Activated T-helper 1 cell treated with anti-CD3 and anti-CD28 coated beads, Interleukin-2, amount 50 U/mL, for 16 hours (primary cell): ENCODE results near the gene OVOL3.
"Not testable (repeated sequence)": the region's sequence is repeated elsewhere in the genome, so short reads cannot be mapped to it uniquely, and the experiment has no call there.

Source experiments
- DNase-seq, 2 donors: peaks; one replicate each; pipeline ENCODE4 v3.0.0-alpha.2; 2020; ENCODE audit warnings: low read depth in 1 of 2, low spot score in 1 of 2

Gene OVOL3

DNA sequence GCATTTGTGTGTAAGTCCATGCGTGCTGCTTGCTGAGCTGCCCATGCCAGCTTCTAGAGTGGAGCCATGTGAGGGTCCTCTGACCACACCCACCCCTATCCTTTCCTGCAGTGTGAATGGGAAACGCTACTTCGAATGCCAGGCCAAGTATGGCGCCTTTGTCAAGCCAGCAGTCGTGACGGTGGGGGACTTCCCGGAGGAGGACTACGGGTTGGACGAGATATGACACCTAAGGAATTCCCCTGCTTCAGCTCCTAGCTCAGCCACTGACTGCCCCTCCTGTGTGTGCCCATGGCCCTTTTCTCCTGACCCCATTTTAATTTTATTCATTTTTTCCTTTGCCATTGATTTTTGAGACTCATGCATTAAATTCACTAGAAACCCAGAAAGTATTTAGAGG, 14.6 kb downstream of the OVOL3 start:
- no peak for DNase-seq

DNA sequence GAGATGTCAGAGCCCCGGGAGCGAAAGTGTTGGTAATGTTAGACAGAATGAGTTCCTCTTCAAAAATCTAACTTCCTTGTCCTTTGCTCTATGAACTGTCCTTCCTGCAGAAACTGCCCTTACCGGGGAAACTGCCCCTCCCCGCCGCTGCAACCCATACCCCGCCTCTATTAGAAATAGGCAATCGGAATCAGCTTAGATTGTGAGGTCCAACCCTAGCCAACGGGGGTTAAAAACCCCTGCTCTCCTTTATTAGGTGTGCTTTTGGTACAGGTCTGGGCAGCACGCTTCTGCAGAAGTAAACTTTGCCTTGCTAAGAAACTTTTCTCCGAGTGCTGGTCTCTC, 17.4 kb downstream of the OVOL3 start:
- no peak for DNase-seq

DNA sequence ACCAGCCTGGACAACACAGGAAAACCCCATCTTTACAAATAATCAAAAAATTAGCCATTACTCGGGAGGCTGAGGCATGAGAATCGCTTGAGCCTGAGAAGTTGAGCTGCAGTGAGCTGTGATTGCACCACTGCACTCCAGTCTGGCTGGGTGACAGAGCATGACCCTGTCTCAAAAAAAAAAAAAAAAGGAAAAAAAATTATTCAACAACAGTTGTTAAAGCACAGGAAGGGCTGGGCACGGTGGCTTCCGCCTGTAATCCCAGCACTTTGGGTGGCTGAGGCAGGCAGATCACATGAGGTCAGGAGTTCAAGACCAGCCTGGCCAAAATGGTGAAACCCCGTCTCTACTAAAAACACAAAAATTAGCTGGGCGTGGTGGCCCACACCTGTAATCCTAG, 20.3 kb downstream of the OVOL3 start:
- DNase-seq, result not testable (repeated sequence)

DNA sequence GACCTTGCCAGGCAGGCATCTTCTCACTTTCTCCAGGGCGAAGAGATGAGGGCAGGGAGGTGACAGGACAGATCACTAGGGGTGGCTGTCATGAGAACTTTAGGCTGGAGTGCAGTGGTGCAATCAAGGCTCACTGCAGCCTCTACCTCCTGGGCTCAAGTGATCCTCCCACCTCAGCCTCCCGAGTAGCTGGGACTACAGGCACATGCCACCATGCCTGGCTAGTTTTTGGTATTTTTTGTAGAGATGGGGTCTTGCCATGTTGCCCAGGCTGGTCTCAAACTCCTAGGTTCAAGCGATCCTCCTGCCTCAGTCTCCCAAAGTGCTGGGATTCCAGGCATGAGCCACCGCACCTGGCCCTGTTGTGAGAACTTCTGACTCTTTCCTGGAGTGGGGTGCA, 23.9 kb downstream of the OVOL3 start:
- DNase-seq, result not testable (repeated sequence)

DNA sequence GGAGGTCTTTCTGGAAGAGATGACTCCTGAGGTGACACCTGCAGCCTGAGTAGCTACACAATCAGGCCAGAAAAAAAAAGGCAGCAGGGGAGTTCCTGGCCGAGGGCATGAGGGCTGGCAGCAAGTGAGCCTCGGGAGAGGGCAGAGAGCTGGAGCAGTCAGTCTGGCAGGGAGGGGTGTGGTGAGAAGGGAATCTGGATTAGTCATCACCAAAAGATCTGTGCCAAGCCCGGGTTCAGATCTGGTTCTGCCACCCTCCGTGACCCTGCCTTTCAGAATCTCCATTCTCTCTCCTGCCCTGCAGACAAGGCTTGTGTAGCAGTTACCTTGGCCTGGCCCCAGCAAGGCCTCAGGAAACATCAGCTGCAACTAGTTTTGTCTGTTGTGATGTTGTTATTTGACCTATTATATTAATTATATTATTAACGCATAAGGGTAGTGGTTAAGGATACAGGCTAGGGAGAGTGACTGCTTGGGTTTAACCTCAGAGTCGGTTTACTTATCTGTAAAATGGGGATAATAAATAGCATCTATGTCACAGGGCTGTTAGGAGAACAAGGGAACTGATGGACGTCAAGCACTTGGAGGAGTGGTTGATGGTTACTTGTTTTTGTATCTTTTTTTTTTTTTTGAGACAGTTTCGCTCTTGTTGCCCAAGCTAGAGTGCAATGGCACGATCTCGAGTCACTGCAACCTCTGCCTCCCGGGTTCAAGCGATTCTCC, 26.2 kb downstream of the OVOL3 start:
- DNase-seq, result no peak

DNA sequence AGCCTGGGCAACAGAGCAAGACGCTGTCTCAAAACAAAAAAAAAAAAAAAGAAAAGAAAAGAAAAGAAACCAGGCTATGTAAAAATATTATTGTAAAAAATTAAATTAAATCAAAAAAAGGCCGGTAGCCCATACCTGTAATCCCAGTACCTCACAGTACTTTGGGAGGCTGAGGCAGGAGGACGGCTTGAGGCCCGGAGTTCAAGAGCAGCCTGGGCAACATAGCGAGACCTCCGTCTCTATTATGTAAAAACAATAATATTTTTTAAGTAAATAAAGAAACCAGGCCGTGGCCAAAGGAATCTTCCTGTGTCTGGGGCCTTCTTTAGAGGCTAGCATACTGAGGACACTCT, 28.2 kb downstream of the OVOL3 start:
- DNase-seq, result no peak

DNA sequence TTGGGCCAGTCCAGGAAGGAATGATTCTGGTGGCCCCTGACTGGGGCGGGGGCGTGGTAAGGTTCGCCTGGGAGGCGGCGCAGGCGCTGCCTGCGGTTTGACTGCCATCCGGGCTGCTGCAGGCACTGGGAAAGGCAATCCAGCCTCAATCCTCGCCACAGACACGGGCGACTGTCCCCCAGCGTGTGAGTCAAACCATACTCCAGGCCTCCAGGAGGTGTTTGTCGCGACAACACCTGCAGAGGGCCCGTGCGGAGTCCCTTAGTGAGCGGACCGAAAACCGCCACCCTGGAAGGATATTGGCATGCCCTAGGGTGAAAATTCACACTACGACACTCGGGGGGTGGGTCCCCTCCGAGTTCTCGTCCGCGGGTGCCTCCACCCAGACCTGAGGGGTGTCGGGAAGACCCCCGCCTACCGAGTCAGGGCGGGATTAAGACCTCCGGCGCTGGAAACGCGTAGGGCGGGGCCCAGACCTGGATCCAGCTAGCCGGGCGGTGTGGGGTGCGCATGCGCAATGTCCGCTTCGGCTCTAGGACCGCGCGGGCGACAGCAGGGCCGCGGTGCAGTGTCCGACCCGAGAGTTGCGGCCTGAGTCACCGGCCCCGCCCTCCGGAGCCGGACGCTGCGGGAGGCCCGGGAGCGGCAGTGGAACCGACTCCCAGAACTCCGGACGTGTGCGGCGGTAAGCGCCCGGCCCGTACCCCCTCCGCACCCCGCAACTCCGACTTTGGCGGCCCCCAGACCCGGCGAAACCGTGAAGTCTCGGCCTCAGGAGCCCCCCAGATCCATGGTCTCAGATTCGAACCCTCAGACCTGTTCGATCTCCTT, 28.7 kb downstream of the OVOL3 start, which contains the start of gene CAPNS1:
Gene CAPNS1, plus strand, starts transcription at position 594 of the 831 bp plus-strand sequence. CDS start 946 bp downstream, outside the sequence.
- DNase-seq, result peak; percentile 78 to 85

DNA sequence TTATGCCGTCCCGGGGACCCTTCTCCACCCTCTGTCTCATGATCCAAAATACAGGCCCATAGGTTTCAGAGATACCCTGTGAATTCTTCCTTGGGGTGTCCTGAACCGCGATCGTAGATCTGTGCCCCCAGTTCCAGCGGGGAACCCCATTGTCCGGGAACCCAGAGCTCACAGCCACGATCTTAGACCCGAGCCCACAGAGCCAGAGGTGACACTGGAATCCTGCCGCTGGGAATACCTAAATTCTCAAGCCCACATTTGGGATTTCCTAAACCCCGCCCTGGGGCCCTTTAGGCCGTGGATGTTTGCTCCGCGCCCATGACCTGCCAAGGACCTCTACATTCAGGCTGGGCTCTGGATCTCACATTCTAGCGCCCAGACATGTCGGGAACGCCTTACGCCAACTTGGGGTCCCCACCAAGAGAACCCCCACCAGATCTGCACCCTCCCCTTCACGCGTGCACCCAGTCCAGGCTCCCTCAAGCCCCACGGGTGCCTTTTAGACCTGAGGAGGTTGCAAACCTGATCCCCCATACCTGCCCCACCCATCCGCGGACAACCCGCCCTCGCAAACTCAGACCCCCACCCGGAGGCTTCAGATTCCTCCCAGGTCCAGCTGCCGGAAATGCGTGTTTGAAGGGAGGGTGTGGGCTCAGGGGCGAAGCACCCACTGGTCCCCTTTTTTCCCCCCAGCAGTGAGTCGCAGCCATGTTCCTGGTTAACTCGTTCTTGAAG, 29.5 kb downstream of the OVOL3 start:
- DNase-seq, result no peak

DNA sequence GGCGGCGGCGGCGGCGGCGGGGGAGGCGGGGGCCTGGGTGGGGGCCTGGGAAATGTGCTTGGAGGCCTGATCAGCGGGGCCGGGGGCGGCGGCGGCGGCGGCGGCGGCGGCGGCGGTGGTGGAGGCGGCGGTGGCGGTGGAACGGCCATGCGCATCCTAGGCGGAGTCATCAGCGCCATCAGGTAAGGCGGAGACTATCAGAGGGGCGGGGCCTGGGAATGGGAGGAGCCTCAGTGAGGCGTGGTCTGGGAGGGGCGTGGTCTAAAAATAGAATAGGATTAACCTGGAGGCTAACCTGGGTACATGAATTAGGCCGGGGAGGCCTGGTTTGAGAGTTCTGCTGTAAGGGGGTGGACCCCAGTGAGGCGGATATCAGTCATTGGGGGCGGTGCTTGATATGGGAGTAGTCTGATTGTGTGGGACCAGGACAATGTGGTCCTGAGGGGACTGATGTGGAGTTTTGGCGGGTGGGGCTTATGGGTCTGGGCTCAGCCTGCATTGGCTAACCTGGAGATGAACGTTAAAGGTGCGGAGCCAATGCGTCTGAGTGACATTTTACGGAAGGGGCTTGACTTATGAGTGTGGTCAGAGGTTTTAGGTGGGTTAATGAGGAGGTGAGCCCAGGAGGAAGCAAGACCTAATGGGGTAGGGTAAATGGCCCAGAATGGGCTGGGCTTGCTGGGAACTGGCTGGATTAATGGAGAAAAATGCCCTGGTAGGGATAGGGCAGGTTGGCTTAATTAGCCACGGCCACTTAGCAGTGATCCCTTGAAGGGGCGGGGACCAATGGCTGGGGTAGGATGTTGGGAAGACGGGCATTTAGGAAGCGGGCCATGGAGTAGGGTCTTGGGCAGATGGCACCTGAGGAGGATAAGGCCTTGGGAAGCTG, 30.3 kb downstream of the OVOL3 start:
- peak; percentile 82 to 83 for DNase-seq

DNA sequence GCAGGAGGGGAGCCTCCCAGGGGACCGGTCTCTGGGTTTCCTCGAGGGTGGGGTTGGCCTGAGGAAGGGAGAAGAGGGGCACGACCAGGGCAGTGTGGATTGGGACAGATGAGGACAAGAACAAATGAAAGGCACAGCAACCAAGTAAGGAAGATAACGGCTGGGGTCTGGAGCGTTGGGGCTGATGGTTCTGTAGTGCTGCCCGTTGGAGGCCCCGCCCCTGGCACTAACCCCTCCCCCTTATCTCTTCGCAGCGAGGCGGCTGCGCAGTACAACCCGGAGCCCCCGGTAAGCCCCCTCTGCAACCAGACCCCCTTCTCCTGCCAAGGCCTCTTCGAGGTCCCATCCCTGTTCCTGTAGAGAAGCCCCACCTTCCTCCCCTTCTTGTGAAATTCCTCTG, 31.1 kb downstream of the OVOL3 start:
- no peak for DNase-seq

DNA sequence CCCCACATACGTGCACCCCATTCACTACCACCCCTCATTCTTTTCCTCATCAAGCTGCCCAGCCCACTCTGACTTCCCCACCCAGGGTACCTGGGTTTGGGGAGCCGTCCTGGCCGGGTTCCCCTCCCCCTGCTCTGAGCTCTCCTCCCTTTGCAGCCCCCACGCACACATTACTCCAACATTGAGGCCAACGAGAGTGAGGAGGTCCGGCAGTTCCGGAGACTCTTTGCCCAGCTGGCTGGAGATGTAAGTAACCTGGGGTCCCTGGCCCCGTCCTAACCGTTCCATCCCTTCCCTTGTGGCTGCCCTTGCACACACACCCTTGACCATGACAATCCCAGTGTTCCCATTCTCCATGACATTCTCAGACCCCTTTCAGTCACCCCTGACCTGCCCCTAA, 31.6 kb downstream of the OVOL3 start:
- DNase-seq, result no peak

DNA sequence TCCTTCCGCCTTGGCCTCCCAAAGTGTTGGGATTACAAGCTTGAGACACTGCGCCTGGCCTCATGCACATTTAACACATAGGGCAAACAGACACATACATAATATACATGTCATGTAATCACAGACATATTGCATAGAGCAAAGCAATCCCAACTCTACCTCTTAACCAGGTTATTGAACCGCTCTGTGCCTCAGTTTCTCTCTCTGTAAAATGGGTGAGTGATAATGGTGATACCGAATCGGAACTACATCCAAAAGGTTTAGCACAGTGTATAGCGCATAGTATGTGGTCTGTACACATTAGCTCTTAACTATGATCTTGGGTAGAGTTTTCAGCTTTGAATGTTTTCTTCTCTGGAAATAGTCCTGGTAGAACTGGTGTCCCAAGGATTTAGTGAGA, 33.7 kb downstream of the OVOL3 start:
- no peak for DNase-seq

DNA sequence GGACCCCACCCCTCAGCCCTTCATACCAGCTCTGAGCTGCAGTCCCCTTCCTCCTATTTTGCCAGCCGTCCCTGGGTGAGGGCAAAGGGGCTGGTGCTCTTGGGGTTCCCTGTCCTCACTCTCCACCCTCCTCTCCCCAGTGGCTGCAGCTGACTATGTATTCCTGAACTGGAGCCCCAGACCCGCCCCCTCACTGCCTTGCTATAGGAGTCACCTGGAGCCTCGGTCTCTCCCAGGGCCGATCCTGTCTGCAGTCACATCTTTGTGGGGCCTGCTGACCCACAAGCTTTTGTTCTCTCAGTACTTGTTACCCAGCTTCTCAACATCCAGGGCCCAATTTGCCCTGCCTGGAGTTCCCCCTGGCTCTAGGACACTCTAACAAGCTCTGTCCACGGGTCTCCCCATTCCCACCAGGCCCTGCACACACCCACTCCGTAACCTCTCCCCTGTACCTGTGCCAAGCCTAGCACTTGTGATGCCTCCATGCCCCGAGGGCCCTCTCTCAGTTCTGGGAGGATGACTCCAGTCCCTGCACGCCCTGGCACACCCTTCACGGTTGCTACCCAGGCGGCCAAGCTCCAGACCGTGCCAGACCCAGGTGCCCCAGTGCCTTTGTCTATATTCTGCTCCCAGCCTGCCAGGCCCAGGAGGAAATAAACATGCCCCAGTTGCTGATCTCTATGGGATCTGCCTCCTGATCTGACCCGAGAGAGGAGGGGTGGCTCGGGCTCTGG, 38.9 kb downstream of the OVOL3 start:
- DNase-seq, result no peak

DNA sequence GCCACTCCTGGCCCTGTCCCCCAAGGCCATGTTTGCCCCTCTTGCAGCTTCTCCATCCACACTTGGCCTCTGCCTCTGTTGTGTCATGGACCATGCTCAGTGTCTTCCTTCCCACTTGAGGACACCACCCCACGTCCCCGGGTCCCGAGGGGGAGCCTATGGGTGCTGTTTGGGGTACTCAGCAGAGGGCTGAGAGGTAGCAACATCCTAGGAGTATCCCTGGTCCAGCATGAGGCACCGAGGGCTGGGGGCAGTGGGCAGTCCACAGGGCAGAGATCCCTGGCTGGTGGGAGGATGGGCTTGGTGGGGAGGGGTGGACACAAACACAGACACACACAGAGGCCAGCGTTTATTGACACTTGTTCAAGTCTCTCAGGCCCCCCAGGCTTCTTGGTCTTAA, 39.6 kb downstream of the OVOL3 start:
- no peak for DNase-seq

DNA sequence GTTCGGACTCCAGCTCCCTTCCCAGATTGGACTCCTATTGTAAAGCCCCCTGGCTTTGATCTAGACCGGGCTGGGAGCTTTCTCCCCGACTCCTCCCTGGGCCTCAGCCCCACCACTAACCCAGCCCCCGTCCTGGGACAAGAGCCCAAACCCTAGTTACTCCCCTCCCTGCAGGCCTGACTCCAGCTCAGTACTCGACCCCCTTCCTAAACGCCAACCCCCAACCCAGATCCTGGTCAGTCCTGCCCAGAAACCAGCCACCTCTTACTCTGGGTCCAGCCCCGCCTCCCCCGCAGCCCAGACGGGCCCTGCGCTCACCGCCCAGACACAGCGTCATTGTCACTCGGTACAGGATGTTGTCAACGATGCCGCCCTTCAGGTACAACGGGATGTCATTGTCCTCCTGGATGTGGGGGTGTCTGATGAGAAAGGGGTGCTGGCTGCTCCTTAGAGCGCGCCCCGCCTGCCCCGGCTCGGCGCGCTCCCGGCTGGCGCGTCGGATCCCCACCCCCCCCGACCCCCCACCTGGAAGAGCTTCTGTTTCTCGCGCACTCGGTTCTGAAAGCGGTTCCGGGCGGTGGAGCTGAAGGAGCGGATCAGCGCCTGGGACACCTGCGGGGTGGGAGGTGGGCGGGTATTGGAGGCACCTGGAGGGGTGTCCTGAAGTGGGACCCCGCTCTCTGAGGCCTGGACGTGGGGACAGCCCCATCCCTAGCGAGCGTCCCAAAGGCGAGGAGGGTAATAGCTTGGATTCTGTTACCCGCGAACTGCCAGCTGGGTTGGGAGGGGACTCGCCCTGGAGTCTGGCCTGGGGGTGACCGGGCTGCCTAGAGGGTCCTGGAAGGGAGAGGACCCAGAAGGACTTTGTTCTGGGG, 40.4 kb downstream of the OVOL3 start:
- DNase-seq, result no peak

DNA sequence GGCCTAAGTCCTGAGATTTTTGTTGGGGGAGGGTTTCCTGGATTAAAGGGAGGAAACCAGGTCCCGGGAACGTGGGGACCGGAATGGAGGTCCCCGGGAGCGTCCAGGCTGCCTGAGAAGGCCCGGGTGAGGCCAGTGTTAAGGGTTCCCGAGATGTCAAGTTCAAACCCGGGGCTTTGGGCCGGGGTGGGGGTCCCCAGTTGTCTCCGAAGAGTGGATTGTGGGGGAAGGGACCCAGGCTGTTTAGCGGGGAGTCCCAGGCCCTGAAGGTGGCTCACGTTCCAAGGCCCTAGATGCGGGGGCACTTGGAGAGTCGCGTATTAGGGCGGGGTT, 41.0 kb downstream of the OVOL3 start:
- DNase-seq, result no peak

DNA sequence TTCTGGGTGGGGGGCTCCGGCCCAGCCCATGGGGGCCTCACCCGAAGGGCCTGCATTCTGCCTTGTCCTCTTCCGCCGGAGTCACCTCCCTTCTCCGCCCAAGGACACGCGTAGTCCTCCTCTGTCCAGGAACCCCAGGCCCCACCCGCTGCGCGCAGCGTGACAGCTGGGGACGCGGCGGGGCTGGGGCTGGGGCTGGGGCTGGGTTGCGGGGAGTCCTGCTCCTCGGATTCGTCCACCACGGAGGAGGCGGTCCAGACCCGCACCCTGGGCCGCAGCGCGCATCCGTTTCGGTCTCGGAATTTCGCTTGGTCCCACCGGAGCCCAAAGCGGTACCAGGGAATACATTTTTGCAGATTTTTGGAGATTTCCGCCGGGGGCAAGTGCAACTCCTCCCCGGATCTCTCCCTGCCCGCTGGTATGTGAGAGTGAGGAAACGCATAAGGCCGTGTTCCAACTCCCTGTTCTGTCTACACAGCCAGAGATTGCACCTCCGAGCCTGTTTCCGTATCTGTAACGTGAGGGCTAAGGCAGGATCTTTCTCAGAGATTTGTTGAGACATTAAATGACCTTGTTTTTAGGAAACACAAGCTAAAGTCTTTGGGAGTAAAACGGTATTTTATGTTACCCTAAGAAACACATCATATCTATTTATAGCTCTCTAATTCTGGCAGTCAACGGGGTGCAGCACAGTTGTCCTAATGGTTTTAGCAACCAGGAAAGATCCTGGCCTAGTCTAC, 41.6 kb downstream of the OVOL3 start, which contains the start of gene COX7A1:
Gene COX7A1, minus strand, starts transcription at position 96 of the 740 bp plus-strand sequence. Its CDS starts 40 bp downstream, at position 56.
- DNase-seq, result no peak

DNA sequence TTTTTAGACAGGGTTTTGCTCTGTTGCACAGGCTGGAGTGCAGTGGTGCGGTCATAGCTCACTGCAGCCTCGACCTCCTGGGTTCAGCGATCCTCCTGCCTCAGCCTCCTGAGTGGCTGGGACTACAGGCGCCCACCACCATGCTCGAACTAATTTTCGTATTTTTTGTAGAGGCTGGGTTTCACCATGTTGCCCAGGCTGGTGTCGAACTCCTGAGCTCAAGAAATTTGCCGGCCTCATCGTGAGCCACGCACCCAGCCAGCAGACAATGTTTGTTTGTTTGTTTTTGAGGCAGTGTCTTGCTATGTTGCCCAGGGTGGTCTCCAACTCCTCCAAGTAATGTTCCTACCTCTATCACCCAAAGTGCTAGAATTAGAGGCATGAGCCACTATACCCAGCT, 42.2 kb downstream of the OVOL3 start:
- no peak for DNase-seq
